Activated T-cell treated with anti-CD3 and anti-CD28 coated beads, Interleukin-2, amount 50 U/mL, for 1 hour (primary cell): ENCODE data around the gene MACROD2.
"Not testable (repeated sequence)": the region's sequence is repeated elsewhere in the genome, so short reads cannot be mapped to it uniquely, and the experiment has no call there.

Experiments used
- DNase-seq: peaks from one replicate; pipeline ENCODE4 v3.0.0-alpha.2; 2020

The MACROD2 gene

DNA sequence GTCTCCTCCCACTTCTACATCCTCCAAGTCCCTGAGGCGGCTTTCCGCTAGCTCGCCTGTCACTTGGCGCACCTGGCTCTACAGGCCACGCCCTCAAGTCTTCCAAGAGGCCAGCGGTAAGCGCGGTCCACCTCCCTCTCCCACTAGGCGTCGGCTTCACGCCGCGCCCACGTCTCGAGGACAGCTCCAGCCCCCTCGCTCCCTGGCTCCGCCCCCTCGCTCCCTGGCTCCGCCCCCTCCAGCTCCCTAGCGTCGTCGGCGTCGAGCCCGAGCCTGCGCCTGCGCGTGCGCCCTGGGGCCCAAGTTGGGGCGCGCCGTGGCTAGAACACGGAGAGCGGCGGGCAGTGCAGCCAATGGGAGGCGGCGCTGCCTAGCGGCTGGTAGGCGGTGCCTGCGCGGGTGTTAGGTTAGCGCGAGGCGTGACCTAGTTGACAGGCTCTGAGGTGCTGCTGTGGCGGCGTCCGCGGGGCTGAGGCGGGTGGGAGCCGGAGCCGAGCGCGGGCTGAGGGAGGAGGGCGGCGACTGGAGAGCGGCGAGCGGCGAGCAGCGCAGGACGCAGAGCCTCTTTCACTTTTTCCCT is at the start of gene MACROD2:
TSS of gene MACROD2 (plus strand) at position 431 of the 580 bp plus-strand sequence.
- peak; percentile 25 for DNase-seq

DNA sequence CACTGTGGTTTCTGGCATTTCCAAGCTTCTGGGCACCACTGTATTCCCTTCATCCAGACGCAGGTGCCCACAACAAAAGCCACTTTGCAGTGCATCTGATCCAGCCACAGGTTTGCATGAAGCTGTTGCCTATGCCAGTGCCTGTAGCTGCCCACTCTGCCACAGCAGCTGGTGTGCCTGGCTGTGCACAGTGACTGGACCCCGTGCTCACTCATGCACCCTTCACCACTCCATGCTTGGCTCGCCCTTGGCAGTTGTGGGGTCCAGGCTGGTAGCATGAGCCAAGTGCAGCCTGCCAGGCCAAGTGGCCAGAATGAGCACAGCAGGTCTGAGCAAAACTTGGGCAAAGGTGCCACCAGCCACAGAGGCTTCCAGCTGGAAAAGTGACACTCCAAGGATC is 47.6 kb upstream of the MACROD2 start:
- DNase-seq: no peak

DNA sequence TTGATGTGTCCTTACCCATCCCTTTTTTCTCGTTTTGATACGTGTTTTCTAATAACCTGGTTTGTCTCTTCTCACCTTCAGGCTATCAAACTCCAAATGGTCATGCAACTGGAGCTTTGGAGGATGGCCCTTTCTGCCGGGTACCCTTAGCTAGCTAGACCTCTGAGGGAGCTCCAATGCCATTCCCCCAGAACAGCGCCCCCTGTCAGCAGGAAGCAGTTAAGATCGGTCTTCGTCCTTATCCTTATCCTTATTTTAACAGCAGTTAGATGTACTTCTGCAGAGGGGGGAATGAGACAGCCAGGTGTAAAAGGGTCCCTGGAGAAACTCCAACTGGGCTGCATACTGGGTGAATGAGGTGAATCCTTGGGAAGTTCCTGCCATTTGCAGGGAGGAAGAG is 42.1 kb upstream of the MACROD2 start:
- DNase-seq: no peak

DNA sequence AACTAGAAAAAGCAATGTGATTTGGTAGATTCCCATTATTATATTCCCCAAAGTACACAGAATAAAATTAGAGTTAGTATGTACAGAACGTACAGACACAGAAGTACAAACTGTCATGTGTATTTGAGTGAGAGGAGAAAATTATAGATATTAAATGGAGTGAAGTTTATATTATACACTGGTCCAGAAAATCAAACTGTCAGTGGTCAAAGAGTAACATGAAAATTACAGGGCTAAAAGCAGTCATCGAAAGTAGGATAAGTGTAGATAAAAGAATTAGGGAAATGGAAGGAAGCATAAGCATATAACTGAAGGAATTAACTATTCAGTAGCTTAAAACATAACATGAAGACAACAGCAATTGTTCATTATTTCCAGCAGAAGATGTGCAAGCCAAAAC is 35.2 kb upstream of the MACROD2 start:
- DNase-seq: no peak

DNA sequence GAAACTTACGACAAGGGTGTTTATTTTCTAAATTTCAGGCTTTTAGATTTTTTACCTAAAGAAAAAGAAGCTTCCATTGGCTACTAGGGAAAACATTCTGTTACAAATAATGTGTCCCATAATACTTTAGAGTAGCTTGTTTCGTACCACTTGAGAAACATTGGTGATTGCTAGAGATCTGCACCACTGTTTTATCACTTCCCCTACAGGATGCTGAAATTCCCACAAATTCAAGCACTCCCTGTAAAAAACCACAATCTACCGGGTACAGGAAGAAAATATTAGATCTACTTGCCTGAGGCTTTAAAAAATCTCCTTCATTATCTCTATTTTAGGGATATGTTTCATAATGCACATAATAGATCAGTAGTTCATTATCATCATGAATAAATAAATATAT is 34.8 kb upstream of the MACROD2 start:
- DNase-seq: no peak

DNA sequence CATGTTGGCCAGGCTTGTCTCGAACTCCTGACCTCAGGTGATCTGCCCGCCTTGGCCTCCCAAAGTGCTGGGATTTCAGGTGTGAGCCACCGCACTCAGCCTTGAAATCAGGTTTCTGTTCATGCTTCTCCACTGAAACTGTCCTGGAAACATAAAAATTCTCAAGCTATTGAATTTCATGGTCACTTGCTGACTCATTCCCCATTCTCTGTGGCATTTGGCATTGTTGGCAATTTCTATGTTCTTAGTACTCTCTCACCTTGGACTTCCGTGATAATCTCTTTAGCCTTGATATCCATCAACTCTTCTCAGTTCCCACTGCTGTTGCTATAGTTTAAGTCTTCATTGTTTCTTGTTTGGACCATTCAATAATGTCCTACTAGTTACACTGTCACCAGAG is 11.1 kb upstream of the MACROD2 start:
- DNase-seq: no peak

DNA sequence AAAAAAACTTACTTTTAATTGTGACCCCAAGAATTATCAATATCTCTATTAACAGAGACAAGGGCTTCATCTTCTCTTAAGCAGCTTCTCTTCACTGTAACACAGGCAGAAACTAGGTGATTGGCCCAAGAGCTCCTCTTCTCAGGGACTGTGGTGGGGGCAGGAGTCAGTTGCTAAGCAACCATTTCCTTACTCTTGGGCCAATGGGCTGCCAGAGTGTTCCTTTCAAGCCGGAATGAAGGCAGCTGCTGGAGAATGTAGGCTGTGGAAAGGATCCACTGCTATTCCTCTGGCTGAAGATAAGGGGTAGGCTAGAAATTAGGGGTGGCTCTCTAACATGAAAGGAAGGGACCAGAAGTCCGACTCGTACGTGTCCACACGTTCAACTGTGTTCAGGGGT is 4.9 kb upstream of the MACROD2 start, which contains the start of gene SEL1L2:
TSS of gene SEL1L2 (minus strand) at position 150 of the 400 bp plus-strand sequence. CDS start at position 70, 80 bp downstream.
- DNase-seq: no peak

DNA sequence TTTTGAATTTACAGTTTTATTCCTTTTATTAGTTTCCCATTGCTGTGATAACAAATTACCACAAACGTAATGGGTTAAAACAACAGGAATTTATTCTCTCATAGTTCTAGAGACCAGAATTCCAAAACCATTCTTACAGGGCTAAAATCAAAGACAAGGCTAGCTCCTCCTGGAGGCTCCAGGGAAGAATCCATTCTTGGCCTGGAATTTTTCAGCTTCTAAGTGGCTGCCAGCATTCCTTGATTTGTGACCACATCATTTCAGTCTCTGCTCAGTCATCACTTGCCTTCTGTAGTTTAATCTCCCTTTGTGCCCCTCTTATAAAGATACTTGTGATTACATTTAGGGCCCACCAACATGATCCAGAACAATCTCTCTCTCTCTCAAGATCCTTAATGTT is 4.0 kb upstream of the MACROD2 start:
- no peak for DNase-seq

DNA sequence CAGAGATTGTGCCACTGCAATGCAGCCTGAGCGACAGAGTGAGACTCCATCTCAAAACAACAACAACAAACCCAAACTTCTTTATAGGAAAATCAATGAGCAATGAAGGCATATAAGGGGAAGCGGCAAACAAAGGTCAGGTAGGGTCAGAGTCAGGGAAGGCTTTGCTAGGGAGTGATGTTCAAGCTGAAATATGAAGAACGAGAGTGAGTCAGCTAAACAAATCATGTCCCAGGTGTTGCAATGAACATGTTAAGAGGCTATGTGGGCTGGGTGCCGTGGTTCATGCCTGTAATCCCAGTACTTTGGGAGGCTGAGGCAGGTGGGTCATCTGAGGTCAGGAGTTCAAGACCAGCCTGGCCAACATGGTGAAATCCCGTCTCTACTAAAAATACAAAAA is 3.4 kb upstream of the MACROD2 start:
- DNase-seq: not testable (repeated sequence)

DNA sequence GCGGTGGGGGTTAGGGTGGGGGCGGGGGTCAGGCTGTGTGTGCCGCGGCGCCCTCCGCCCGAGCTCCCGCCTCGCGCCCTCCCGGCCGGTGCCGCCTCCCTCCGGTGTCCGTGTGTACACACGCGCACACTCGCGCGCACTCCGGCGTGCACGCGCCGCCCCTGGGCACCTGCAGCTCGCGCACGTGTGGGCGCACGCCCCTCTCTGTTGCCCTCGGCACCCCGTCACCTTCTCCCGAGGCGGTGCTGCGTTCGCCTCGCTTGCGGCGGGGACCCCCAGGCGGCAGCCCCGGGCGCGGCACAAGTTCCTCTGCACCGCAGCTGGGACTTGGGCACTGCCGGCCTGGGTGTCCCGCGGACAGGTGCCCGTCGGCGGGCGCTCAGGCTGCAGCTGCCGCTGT is 525 bp downstream of the MACROD2 start:
- DNase-seq: no peak

DNA sequence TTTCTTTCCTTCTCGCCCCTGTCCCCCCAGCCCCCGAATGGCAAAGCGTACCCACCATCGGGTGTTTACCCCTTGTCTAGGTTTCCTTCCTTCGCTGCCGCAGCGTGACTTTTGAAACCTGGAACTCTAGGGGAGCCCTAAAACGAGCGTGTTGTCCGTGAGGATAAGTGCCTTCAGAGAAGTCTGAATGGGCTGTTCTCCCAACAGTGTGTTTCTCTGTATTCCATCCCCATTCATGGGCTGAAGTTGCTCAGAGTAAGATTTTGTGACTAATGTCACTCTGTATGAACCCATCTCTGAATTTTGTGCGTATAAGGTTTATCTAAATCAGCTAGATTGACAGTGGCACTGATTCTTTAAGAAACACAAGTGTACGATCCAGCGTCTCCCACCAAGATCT is 949 bp downstream of the MACROD2 start:
- no peak for DNase-seq

DNA sequence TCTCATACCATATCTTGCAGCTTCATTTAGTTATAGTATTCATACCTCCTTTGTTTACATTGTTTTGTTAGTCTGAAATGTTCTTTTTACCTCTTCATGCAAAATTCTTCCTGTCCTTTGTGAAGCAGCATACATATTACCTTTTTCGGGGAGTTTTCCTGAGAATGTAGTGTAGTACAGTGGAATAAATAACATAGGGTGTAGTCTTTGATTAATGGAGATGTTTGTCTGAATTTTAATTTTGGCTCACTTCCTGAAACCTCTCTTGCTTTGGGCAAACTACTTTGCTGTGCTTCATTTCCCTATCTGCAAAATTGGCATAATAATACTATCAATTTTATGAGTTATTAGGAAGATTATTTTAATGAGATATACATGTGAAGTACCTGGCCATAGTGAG is 5.6 kb downstream of the MACROD2 start:
- DNase-seq: no peak

DNA sequence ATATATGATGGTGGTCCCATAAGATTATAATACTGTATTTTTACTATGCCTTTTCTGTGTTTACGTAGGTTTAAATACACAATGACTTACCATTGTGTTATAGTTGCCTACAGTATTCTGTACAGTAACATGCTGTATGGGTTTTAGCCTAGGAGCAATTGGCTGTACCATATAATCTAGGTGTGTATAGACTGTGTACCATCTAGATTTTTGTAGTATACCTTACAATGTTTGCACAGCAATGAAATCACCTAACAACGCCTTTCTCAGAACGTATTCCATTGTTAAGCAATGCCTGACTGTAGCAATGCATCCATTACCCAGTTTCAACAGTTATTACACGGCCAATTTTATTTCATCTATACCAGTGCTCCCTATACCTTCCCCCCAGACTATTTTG is 10.7 kb downstream of the MACROD2 start:
- no peak for DNase-seq

DNA sequence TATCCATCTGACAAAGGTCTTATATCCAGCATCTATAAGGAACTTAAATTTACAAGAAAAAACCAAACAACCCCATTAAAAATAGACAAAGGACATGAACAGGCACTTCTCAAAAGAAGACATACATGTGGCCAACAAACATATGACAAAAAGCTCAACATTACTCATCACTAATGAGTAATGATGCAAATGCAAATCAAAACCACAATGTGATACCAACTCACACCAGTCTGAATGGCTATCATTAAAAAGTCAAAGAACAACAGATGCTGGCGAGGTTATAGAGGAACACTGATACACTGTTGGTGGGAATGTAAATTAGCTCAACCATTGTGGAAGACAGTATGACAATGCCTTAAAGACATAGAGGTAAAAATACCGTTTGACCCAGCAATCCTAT is 13.9 kb downstream of the MACROD2 start:
- DNase-seq: no peak

DNA sequence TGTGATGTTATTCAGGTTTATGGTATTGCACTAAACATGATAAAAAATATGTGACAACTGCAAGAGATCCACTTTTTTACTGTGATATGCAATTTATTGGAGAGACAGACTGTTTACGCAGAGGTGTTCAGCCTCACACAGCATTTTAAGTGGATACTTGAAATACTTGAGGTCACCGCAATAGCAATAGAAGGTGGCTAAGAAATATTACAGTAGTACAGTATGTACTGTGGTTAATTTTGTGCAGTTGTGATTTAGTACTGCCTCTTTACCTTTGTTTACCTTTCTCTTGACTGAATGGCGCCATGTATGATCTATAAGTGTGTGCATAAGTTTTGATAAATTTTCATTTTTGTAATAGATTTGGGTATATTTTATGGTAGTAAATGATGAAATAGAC is 17.4 kb downstream of the MACROD2 start:
- DNase-seq: no peak

DNA sequence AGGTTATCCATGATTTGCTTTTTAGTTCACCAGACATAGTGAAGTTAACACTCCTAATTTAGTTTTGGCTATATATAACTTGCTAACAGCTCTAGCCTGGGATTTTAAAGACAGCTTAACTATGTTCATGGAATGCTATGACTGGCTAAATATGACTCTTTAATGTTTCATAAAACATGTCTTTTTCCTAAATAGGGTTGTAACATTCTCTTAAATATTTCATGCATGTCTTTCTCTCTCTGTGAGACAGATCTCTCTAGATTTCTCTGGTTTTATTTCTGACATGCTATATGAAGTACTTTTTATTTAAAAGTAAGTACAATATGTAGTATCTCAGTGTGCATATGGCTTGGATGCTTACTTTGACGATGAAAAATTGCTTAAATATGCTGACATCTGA is 35.7 kb downstream of the MACROD2 start:
- DNase-seq: no peak

DNA sequence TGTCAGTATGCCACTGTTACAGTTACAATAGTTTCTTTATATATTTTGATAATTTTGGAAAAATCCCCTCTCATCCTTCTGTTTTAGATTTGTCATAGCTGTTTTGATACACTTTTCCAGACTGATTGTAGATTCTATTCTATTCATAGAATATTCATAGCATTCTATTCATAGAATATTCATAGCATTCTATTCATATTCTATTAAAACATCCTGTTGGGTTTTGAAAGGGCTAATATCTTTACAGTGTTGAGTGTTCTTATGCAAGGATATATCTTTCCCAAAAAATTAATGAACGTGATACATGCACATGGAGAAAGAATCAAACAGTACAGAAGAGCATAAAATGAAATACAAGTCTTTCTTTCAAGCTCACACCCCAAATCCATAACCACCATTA is 38.0 kb downstream of the MACROD2 start:
- no peak for DNase-seq

DNA sequence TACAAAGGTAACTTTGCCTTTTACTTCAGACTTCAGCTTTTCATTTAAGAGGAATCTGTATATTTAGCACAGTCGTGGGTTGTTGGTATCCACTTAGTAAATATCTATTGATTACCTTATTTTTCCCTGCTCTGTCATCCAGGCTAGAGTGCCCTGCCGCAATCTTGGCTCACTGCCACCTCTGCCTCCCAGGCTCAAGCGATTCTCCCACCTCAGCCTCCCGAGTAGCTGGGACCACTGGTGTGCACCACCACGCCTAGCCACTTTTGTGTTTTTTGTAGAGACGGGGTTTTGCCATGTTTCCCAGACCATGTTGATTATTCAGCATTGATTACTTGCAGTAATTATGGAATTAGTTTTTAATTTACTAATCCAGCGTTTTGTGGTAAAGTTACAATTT is 41.3 kb downstream of the MACROD2 start:
- DNase-seq: no peak

DNA sequence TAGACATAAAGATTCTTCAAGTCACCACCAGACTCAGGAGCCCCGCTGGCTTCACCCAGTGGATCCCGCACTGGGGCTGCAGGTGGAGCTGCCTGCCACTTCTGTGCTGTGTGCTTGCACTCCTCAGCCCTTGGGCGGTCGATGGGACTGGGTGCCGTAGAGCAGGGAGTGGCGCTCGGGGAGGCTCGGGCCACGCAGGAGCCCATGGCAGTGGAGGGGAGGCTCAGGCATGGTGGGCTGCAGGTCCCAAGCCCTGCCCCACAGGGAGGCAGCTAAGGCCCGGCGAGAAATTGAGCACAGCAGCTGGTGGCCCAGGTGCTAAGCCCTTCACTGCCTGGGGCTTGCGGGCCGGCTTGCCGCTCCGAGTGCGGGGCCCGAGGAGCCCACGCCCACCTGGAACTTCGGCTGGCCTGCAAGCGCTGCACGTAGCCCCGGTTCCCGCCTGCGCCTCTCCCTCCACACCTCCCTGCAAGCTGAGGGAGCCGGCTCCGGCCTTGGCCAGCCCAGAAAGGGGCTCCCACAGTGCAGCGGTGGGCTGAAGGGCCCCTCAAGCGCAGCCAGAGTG is 49.5 kb downstream of the MACROD2 start:
- not testable (repeated sequence) for DNase-seq

DNA sequence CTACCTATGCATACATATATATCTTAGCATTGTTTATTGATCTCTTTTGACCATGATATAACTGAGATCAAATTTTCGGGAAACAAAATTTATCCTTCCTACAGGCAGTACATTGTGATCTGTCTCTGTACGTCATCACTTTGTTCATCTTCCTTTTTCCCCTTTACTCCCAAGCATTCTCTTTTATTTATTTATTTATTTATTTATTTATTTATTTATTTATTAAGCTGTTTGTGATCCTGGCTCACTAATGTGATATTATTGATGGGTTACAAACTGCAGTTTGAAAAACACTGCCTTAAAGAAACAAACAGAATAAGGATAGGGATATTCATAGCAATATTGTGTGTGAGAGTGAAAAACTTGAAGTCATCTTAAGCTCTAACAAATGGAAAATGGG is 51.2 kb downstream of the MACROD2 start:
- no peak for DNase-seq

DNA sequence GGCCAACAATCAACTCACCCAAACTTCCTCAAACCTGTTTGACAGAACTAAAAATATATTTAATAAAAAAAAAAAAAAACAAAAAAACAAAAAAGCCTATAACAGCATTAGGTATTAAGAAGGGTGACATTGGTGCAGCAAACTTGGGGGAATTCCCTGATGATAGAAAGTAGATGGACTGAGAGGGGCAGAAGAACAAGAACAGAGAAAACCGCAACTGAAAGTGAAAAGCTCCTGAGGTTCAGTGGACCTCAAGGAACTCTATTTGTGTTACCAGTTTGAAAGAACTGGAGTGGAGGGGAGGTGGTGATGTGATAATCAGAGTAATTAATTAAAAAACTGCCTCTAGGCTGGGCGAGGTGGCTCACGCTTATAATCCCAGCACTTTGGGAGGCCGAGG is 53.8 kb downstream of the MACROD2 start:
- no peak for DNase-seq

DNA sequence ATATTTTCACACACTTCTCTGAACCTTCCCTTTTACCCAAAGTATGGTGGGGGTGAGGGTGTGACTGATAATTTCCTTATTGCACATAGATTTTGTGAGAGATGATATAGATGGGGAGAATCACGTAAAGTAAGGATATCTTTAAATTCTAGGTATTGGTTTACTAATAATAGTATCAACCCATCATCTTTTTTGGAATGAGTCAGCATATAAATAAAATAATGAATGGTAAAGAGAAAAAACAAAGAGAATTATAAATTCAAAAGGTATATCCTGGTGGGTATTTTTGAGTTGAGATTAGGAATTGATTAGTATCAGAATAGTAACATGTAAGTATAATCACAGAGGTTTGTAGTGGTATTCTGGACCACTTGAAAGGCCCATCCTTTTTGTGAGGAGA is 56.1 kb downstream of the MACROD2 start:
- DNase-seq: no peak

DNA sequence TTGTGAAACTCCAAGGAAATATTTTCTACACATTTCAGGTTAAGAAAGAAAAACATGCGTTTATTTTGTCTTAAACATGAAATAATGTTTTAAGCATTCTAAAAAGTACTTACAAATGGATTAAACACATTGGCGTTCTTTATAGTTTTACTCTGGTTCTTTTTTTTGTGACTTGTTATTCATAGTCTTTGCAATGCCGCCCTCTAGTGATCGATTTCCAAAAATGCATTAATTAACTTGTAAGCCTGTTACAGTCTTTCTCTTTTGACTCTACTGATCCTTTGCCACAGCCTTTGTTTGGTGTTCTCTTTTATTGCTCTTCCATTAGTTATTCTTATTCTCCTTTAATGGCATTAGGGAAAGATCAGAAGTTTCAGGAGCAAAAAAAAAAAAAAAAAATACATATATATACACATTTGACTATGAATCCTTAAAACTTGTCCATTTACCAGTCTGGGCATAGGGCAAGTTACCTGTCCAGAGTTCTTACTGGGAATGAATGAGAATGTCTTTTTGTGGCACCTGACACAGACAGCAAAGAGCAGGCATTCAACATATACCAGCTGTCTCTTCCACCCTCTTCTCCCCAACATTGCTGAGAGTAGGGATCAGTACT is 59.9 kb downstream of the MACROD2 start:
- DNase-seq: no peak

DNA sequence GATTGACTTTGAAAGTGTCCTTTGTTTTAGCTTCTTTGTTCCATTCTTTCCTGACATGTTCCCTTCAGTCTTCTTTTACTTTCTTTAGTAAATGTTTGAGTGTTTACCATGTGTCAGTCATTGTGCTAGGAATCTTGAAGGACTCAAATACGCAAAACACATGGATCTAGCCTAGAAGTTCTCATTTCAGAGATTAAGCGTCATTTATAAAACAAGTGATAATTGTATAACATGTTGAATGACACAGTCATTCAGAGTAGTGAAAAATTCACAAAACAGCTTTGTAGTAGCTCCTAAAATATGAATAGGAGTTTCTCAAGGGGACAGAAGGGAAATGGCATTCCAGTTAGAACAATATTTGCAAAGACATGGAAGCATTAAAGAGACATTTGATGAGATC is 66.9 kb downstream of the MACROD2 start:
- DNase-seq: no peak

DNA sequence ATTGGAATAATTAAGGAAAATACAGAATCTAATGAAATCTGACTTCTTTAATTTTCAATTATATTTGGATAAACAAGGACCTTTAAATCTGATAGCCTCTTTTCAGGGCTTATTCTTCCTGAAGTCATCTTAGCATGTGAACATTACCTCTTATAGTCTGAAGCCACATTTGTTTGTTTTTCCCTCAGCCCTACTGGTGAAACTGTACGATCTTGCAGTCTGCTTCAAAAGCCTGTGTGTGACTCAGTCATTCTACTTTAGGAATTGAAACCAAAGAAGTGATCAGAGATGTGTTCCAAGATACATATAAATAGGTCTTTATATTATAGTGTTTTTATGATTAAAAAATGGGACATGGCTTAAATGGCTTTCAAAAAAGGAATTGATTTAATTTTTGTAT is 67.5 kb downstream of the MACROD2 start:
- DNase-seq: no peak
